NB4 (cell line): ENCODE data around the gene ARHGEF5.
A peak's percentile ranks its signal among the peaks of the same experiment; 100 is the strongest.
"Not testable (repeated sequence)": the region's sequence is repeated elsewhere in the genome, so short reads cannot be mapped to it uniquely, and the experiment has no call there.

ENCODE experiments used
- DNase-seq: peaks from one replicate; pipeline ENCODE4 v3.0.0; 2010; ENCODE audit warnings: low read depth
- H3K4me3 ChIP-seq: one replicate; pipeline ENCODE4 v1.5.1; 2011; ENCODE audit warnings: mild to moderate bottlenecking, low read depth, low read length, moderate library complexity

The ARHGEF5 gene

DNA sequence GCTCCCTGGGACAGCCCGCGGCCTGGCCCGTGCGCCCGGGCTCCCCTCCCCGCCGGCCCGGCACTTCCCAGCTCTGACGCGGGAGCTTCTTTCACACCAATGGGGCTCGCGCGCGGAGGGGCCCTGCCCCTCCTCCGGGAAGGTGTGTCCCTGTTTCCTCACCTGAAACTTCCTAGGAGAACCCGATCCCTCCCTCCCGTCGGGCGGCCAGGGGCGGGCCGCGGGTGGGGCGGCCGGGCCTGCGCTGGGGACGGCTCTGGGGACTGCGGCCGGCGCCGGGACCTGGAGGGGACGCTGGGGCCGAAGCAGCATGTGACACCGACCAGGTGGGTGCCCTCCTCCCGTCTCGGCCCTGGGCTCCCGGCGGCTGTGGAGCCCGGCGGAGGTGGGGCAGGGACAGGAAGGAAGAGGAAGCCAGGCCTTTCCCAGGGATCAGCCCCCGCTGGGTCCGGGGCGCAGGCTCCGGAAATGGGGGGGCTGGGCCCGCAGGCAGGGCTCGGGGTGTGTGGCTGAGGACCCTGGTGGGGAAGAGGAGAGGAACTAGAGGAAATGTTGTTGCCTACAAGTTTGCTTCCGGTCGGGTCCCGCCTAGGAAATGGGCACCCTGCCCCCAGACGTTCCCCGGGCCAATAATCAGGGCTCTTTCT, at the start of gene ARHGEF5:
Gene ARHGEF5, plus strand, starts transcription at position 227 of the 647 bp plus-strand sequence. CDS start 7,268 bp downstream, outside the sequence.
- not testable (repeated sequence) for DNase-seq, H3K4me3 ChIP-seq

DNA sequence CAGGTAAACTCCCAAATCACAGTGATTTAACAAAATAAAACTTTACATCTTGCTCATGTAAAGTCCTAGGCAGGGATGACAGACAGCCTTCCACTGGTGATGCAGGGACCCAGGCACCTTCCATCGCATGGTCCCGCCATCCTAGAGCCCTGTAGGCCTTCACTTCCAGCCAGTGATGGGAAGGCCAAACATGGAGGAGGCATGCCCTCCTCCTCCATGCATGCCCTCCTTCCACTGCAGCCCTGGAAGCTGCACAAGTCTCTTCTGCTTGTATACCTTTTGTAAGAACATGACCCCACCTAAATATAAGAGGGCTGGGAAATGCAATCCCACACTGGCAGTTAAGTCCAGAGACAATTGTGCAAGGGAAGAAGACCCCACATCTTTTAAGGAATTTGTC, 45.5 kb upstream of the ARHGEF5 start:
- DNase-seq, H3K4me3 ChIP-seq: not testable (repeated sequence)

DNA sequence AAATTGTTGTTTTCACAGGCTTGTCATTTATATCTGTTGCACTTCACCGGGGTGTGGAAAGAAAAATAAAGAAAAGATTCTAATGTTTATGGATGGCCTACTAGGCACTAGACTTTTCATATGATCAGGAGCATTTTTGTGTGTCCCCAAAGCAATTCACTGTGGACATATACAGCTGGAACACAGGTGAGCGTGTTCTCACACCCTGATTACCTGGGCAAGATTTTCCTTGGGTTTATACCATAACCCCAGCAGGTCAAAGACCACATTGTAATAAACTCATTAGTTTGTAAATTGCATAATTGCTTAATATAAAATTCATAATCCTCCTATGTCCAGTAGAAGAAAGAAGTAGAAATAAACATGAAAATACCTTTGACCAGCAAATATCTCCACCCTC, 44.0 kb upstream of the ARHGEF5 start:
- not testable (repeated sequence) for DNase-seq

DNA sequence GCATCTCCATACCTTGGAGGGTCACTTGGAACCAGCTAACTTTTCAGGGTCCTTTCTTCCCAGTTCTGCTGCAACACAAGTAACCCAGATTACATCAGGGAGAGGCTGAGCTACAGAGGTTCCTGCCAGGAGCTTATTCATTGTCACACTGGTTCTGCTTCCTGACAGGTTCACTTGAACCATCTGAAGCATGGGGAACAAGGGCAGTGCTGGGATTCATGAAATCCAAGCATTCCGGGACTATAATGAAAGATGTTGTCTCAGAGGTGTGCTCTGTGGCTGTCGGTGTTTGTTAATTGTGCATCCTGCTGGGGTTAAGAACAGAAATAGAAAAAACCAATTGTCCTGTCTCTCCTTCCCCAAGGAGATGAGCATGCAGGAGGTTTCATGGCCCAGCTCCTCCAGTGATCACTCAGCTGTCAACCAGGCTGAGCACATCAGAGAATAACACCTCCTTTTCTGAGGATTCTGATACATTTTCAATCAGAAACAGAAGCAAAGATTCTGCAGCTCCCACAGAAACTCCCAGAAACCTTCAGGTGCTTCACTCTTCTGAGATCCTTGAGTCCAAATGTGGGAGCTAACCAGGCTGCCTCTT, 43.2 kb upstream of the ARHGEF5 start, which contains the start of gene OR2A1:
Gene OR2A1, plus strand, starts transcription at position 548 of the 598 bp plus-strand sequence. CDS start 5,706 bp downstream, outside the sequence.
- H3K4me3 ChIP-seq, DNase-seq: not testable (repeated sequence)

More for the DNA sequence above, 44.0 kb upstream of the ARHGEF5 start:
- H3K4me3 ChIP-seq, result not testable (repeated sequence)

- DNase-seq, result not testable (repeated sequence)
Measured at GRCh38 chr7:144317537-144317936, 37.7 kb upstream of the ARHGEF5 start.

GRCh38 chr7:144319547-144319946, 35.7 kb upstream of the ARHGEF5 start:
- not testable (repeated sequence) for DNase-seq, H3K4me3 ChIP-seq

More at GRCh38 chr7:144317537-144317936, 37.7 kb upstream of the ARHGEF5 start:
- H3K4me3 ChIP-seq, result not testable (repeated sequence)

GRCh38 chr7:144321677-144322206, 33.5 kb upstream of the ARHGEF5 start:
- DNase-seq, H3K4me3 ChIP-seq: not testable (repeated sequence)

- not testable (repeated sequence) for DNase-seq
Measured at GRCh38 chr7:144323359-144323758, 31.8 kb upstream of the ARHGEF5 start.

GRCh38 chr7:144325868-144326267, 29.3 kb upstream of the ARHGEF5 start:
- DNase-seq, H3K4me3 ChIP-seq: not testable (repeated sequence)

More at GRCh38 chr7:144323359-144323758, 31.8 kb upstream of the ARHGEF5 start:
- not testable (repeated sequence) for H3K4me3 ChIP-seq

DNA sequence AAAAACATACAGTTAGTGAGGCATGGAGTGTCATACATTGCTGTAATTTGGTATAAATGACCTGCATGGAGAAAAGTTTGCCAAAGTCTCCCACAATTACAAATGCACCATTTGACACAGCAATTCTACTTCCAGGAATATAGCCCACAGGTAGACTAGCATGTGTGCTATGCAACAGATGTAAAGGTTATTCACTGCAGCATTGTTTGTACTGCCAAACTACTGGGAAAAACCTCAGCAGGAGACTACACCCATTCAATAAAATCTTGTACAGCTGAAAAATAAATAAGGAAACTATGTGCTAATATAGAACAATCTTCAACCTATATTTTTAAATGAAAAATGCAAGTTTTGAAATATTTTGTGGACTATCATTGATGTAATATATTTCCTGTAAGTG, 25.2 kb upstream of the ARHGEF5 start:
- not testable (repeated sequence) for H3K4me3 ChIP-seq, DNase-seq

DNA sequence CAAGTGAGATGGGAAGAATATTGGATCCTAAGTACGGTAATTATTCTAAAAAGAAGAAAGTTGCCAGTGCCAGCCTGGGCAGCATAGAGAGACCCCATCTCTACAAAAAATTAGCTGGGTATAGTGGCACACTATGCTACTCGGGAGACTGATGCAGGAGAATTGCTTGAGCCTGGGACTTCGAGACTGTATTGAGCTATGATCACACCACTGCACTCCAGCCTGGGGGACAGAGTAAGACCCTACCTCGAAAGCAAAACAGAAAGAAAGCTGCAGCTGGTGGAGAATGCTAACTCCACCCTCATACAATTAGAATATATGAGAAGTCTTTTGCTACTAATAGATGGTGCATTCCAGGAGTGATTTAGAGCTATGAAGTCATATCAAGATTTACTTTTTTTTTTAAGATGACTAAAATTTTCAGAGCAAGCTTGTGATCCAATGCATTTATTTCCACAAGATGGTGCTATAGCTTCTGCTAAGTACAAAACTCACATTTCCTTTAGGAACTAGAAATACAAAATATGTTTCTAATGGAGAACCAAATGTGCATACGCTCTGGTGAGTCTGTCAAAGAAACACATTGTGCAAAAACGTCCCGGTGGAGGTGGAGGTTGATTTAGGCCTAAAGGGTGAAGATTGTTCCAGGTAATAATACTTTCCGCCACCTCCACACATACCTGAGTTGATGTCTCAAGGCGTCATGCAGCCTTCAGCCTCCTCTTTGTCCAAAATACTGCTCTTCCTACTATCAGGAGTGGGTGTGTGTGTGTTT, 23.8 kb upstream of the ARHGEF5 start:
- not testable (repeated sequence) for H3K4me3 ChIP-seq, DNase-seq

DNA sequence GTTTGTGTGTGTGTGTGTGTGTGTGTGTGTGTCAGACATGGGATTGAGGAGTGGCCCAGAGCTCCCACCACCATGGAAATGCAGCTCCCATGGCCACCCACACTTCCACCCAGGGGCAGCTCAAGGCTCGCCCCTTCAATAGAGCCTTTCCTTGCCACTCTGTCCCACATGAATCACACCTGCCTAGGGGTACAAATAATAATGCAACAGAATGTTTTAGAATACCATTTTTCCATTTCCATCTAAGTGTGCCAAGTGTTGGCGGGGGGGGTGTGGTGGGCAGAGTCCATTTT, 23.3 kb upstream of the ARHGEF5 start:
- H3K4me3 ChIP-seq, DNase-seq: not testable (repeated sequence)

DNA sequence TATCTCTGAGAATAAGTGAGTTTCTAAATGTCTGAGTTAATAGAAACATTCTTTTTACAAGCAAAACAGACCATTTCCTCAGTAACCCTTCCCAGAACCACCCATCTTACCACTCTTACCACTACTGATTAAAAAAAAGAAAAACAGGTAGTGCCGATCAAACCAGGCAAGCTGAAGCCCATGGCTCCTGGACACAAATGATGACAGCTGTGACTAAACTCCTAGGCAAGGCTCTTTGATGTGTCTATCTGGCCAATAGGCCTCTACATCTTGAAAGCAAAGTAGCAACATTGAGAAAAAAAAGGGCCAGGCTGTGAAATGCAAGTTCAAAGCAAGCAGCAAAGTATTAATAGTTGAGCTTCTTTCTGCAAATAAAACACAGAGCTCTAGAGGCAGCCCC, 6.6 kb upstream of the ARHGEF5 start:
- not testable (repeated sequence) for DNase-seq, H3K4me3 ChIP-seq

DNA sequence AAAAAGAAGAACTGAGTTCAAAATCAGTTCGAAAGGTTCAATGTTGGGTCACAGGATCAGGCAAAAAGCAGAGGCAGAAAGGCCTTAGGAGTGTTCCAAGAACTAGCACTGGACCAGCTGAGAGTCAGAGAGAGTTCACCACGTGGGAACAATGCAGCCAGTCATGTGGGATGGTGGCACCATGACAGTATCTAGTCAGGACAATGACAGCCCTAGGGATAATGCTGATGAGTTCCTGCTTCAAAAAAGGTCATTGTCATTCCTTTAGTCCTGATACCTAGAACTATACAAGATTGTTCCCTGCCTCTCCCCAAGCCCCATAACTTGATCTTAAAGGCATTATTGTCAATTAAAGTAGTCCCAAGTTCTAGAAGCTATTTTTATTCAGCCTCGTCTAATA, 3.5 kb upstream of the ARHGEF5 start:
- peak; percentile 0 for DNase-seq
- H3K4me3 ChIP-seq, result not testable (repeated sequence)

DNA sequence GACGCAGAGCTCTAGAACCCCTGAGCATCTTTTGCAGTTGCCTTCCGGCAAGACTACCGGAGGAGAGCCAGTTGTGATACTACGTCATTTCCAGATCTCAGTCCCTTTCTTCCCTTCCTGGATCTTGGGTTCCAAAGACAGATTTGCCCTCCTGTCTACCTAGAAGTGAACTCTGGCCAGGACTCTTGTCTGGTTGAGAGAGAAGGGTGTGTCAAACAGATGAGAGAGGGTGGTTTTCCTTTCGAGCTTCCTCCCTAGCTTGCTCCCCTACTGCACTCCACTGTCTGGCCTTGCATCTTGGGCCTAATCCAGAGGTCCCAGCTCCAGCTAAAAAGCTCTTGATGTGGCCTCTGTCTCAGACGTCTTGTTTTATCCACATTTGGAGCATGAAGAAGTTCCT, 983 bp downstream of the ARHGEF5 start:
- DNase-seq, H3K4me3 ChIP-seq: not testable (repeated sequence)

GRCh38 chr7:144356860-144357259, 1.7 kb downstream of the ARHGEF5 start:
- DNase-seq, H3K4me3 ChIP-seq: not testable (repeated sequence)

DNA sequence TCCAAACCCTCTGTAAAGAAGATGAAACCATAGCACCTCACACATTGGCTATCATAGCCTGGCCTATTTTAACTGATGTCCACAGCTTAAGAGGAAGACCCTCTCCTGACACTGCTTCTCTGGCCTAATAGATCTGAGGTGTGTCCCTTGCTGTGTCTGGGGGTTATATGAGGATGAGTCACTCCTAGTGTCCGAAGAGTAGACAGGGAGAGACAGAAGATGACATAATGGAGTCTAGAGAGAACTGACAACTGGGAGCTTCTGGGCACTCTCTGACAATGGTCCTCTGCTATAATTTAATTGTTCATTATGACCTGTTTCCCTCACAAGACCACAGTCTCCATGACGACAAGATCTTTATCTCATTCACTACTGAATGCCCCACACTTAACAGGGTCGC, 6.9 kb downstream of the ARHGEF5 start:
- not testable (repeated sequence) for DNase-seq, H3K4me3 ChIP-seq

DNA sequence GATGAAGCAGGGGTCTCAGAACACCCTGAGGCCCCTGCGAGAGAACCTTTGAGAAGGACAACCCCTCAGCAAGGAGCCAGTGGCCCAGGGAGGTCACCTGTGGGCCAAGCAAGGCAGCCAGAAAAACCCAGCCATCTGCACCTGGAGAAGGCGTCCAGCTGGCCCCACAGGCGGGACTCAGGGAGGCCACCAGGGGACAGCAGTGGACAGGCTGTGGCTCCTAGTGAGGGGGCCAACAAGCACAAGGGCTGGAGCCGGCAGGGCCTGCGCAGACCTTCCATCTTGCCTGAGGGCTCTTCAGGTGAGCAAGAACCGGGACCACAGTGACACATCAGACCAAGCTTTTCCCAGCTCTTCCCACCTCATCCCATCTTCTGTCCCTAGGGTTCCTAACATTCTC, 10.3 kb downstream of the ARHGEF5 start:
- DNase-seq, H3K4me3 ChIP-seq: not testable (repeated sequence)

- H3K4me3 ChIP-seq, DNase-seq: not testable (repeated sequence)
Measured at GRCh38 chr7:144367250-144367649, 12.0 kb downstream of the ARHGEF5 start.
